ENCODE measurements around the gene CTPS1. TPM values are rescaled to one million over a fixed set of nuclear protein-coding genes. Genes with fewer than 3 reads are reported as not detected.
A peak's percentile ranks its signal among the peaks of the same experiment; 100 is the strongest.

The CTPS1 gene
- total and polyA plus RNA-seq, 2 of the 13 experiments (the other 11 are each of a cell fraction or from before 2014, with no cell fraction given): 9.6 to 42.8 TPM

DNA sequence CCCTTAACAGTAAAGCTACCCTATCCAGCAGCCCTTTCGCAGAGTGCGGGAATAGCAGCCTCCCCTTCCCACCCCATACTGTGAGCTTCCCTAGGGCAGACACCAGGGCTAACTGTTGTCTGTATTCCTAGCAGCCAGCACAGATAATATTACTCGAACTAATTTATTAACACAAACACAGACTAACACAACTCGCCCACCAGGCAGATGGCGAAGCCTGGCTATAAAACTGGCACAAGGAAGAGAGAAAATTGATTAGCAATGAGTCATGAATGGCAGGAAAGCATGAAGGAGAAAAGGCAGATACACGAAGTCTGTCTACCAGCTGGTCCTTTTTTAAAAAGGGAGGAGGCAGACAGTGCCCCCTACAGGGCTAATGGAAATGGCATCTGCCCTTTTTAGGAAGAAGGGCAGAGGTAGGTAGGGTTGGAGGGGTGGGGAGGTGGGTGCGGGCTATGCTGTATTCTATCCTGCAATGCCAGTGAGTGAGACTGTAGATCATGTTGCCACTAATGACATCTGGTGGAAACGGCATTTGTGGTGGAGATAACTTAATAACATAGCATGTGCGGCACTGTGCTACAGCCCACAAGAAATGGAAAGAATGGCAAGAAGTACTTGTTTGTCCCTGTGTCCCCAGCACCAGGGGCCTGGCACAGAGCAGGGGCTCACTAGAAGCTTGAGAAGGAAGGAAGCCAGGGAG, 30.6 kb upstream of the CTPS1 start (continued):
- TF ChIP-seq, protein P1, sequence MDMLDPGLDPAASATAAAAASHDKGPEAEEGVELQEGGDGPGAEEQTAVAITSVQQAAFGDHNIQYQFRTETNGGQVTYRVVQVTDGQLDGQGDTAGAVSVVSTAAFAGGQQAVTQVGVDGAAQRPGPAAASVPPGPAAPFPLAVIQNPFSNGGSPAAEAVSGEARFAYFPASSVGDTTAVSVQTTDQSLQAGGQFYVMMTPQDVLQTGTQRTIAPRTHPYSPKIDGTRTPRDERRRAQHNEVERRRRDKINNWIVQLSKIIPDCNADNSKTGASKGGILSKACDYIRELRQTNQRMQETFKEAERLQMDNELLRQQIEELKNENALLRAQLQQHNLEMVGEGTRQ (IDR thresholded peaks at IDR 0.05; ENCODE audit: low read depth, low read length): no peak
- TF ChIP-seq, protein P1 (CRISPR knock-in tag; IDR thresholded peaks at IDR 0.05; ENCODE audit: borderline replicate concordance): peak; percentile 51; the same call in 1 of the 2 replicates
- peak; percentile 69 for TF ChIP-seq RAD21 (CRISPR knock-in tag; IDR thresholded peaks at IDR 0.05)
- TF ChIP-seq, protein P2, sequence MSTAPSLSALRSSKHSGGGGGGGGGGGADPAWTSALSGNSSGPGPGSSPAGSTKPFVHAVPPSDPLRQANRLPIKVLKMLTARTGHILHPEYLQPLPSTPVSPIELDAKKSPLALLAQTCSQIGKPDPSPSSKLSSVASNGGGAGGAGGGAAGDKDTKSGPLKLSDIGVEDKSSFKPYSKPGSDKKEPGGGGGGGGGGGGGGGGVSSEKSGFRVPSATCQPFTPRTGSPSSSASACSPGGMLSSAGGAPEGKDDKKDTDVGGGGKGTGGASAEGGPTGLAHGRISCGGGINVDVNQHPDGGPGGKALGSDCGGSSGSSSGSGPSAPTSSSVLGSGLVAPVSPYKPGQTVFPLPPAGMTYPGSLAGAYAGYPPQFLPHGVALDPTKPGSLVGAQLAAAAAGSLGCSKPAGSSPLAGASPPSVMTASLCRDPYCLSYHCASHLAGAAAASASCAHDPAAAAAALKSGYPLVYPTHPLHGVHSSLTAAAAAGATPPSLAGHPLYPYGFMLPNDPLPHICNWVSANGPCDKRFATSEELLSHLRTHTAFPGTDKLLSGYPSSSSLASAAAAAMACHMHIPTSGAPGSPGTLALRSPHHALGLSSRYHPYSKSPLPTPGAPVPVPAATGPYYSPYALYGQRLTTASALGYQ (CRISPR knock-in tag; IDR thresholded peaks at IDR 0.05): no peak
- TF ChIP-seq PHF21A (CRISPR knock-in tag; IDR thresholded peaks at IDR 0.05): peak; percentile 44; the same call in 1 of the 2 replicates
- peak; percentile 27; the same call in 1 of the 2 replicates for TF ChIP-seq THAP11 (CRISPR knock-in tag; IDR thresholded peaks at IDR 0.05)
- TF ChIP-seq ZNF382 (CRISPR knock-in tag; IDR thresholded peaks at IDR 0.05; ENCODE audit: borderline replicate concordance): no peak
- TF ChIP-seq PHB2 (IDR thresholded peaks at IDR 0.05; ENCODE audit: partially characterized antibody): no peak
- TF ChIP-seq, protein P3, sequence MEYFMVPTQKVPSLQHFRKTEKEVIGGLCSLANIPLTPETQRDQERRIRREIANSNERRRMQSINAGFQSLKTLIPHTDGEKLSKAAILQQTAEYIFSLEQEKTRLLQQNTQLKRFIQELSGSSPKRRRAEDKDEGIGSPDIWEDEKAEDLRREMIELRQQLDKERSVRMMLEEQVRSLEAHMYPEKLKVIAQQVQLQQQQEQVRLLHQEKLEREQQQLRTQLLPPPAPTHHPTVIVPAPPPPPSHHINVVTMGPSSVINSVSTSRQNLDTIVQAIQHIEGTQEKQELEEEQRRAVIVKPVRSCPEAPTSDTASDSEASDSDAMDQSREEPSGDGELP (IDR thresholded peaks at IDR 0.05; ENCODE audit: borderline replicate concordance, low read depth): peak; percentile 88
- TF ChIP-seq, protein P4, sequence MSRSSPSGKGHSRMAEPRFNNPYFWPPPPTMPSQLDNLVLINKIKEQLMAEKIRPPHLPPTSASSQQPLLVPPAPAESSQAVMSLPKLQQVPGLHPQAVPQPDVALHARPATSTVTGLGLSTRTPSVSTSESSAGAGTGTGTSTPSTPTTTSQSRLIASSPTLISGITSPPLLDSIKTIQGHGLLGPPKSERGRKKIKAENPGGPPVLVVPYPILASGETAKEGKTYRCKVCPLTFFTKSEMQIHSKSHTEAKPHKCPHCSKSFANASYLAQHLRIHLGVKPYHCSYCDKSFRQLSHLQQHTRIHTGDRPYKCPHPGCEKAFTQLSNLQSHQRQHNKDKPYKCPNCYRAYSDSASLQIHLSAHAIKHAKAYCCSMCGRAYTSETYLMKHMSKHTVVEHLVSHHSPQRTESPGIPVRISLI (CRISPR knock-in tag; IDR thresholded peaks at IDR 0.05; ENCODE audit: borderline replicate concordance): no peak
- TF ChIP-seq, protein P5, sequence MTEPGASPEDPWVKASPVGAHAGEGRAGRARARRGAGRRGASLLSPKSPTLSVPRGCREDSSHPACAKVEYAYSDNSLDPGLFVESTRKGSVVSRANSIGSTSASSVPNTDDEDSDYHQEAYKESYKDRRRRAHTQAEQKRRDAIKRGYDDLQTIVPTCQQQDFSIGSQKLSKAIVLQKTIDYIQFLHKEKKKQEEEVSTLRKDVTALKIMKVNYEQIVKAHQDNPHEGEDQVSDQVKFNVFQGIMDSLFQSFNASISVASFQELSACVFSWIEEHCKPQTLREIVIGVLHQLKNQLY (CRISPR knock-in tag; IDR thresholded peaks at IDR 0.05): no peak
- TF ChIP-seq, protein P6, sequence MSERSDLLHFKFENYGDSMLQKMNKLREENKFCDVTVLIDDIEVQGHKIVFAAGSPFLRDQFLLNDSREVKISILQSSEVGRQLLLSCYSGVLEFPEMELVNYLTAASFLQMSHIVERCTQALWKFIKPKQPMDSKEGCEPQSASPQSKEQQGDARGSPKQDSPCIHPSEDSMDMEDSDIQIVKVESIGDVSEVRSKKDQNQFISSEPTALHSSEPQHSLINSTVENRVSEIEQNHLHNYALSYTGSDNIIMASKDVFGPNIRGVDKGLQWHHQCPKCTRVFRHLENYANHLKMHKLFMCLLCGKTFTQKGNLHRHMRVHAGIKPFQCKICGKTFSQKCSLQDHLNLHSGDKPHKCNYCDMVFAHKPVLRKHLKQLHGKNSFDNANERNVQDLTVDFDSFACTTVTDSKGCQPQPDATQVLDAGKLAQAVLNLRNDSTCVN (CRISPR knock-in tag; IDR thresholded peaks at IDR 0.05; ENCODE audit: borderline replicate concordance): no peak
- peak; percentile 20 for TF ChIP-seq XRCC5 (optimal IDR thresholded peaks at IDR 0.05; ENCODE audit: low read length)
